T-cell (primary cell): ENCODE data around the gene VPS13D. TPM values are rescaled to one million over a fixed set of nuclear protein-coding genes. Genes with fewer than 3 reads are reported as not detected.

Experiments
- ATAC-seq, 4 experiments: fragments of 200-7000 bp in 3 of 4; fragments of 150-1000 bp in 1 of 4; cut with Tn5 transposase; replicated peaks in 1 of 4; 1 replicate in 3 of 4; 2 replicates in 1 of 4; pipeline ENCODE4 v1.10.0; 2021; ENCODE audit warnings: moderate library complexity in 3 of 4, mild to moderate bottlenecking in 2 of 4, moderate number of reproducible peaks in 1 of 4
- CTCF ChIA-PET, 2 donors: fragments of 300-600 bp; sonication (Branson Sonifier 250); formaldehyde crosslinking; loops; one replicate each; lab custom pipeline; 2022; ENCODE audit warnings: antibody characterized with exemption in 2 of 2; lab: Charles Lee
- POLR2A ChIA-PET, 2 donors: fragments of 300-600 bp; sonication (Branson Sonifier 250); formaldehyde crosslinking; loops; one replicate each; lab custom pipeline; 2022; ENCODE audit warnings: antibody characterized with exemption in 2 of 2; lab: Charles Lee
- DNase-seq, 35 experiments: peaks; one replicate each; pipeline versions ENCODE4 v3.0.0 to v3.0.0-alpha.2; 2013 to 2023
- H3K27ac ChIP-seq: one replicate; pipeline ENCODE4 v1.5.1; 2013; ENCODE audit warnings: low read length
- H3K27me3 ChIP-seq, 2 experiments: replicated peaks in 1 of 2; 1 replicate in 1 of 2; 2 replicates in 1 of 2; pipeline versions ENCODE4 v1.6.1 to v1.7.0; 2013; ENCODE audit warnings: low read length in 1 of 2, mixed read lengths in 1 of 2; ENCODE audit not compliant: control insufficient read depth in 2 of 2, insufficient read depth in 2 of 2; ENCODE audit errors: extremely low read depth in 1 of 2
- H3K36me3 ChIP-seq, 2 donors: 1 replicate in 1 of 2; 2 replicates in 1 of 2; pipeline versions ENCODE4 v1.6.1 to v1.7.0; 2013; ENCODE audit warnings: low read length in 1 of 2; ENCODE audit not compliant: control insufficient read depth in 2 of 2, insufficient read depth in 1 of 2; ENCODE audit errors: extremely low read depth in 1 of 2
- H3K4me1 ChIP-seq, 2 experiments: 1 replicate in 1 of 2; 2 replicates in 1 of 2; pipeline versions ENCODE4 v1.6.1 to v1.7.0; 2013; ENCODE audit warnings: low read length in 2 of 2, mixed read lengths in 1 of 2; ENCODE audit not compliant: insufficient read depth in 2 of 2, control insufficient read depth in 1 of 2; ENCODE audit errors: extremely low read depth in 1 of 2
- H3K4me3 ChIP-seq, 2 donors: 1 replicate in 1 of 2; 2 replicates in 1 of 2; pipeline versions ENCODE4 v1.5.1 to v1.7.0; 2013; ENCODE audit warnings: mild to moderate bottlenecking in 2 of 2, low read length in 1 of 2, moderate library complexity in 1 of 2; ENCODE audit not compliant: control insufficient read depth in 1 of 2; ENCODE audit errors: extremely low read depth in 1 of 2
- H3K9me3 ChIP-seq: 2 replicates; pipeline ENCODE4 v1.7.0; 2013
- H3K27ac Mint-ChIP-seq, 2 donors: one replicate each; pipeline ENCODE4 v1.8.0; 2020 to 2021; ENCODE audit warnings: mild to moderate bottlenecking in 2 of 2, mixed read lengths in 2 of 2
- H3K27me3 Mint-ChIP-seq, 2 donors: one replicate each; pipeline ENCODE4 v1.8.0; 2021 to 2022; ENCODE audit warnings: mixed read lengths in 2 of 2
- H3K36me3 Mint-ChIP-seq: one replicate; pipeline ENCODE4 v1.8.0; 2021; ENCODE audit warnings: mixed read lengths
- H3K4me1 Mint-ChIP-seq, 3 donors: one replicate each; pipeline ENCODE4 v1.8.0; 2020 to 2022; ENCODE audit warnings: mixed read lengths in 3 of 3, mild to moderate bottlenecking in 1 of 3
- H3K4me3 Mint-ChIP-seq, 3 donors: one replicate each; pipeline ENCODE4 v1.8.0; 2020 to 2022; ENCODE audit warnings: mild to moderate bottlenecking in 3 of 3, mixed read lengths in 3 of 3, moderate library complexity in 3 of 3
- H3K9me3 Mint-ChIP-seq, 3 donors: one replicate each; pipeline ENCODE4 v1.8.0; 2020 to 2022; ENCODE audit warnings: mixed read lengths in 3 of 3
- WGBS: methylation state at CpG from one replicate; pipeline ENCODE4 v1.1.5; 2013; ENCODE audit warnings: missing lambda C conversion rate; ENCODE audit not compliant: insufficient coverage; 5-methylcytosine and 5-hydroxymethylcytosine counted together
- total RNA-seq, 35 experiments: library from RNA in 6 of 35; stranded (reverse) in 6 of 35; fragments of 120-200 nt in 1 of 35; gene quantifications; one replicate each; pipeline versions ENCODE4 v1.2.1 to v1.2.4 and lab custom pipeline; 2013 to 2026

VPS13D gene
- total RNA-seq, 5 donors from 2014 or later (not counting 1 experiment from before 2014, with no cell fraction given): 73.5 to 85.9 (median 75.8) TPM

DNA sequence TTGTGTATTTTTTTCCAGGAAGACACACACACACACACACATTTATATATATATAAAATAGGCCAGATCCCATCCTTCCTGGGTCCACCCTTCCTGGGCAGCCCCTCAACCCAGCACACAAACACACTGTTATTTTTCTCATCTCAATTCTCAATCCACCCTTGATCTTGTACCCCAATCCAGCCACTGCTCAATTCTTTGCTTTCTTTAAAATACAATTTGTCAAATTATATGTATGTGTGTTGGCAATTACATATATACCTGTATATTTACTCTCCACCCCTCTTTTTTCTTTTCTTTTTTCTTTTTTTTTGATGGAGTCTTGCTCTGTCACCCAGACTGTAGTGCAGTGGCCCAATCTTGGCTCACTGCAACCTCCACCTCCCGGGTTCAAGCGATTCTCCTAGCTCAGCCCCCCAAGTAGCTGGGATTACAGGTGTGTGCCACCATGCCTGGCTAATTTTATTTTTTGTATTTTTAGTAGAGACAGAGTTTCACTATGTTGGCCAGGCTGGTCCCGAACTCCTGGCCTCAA, 299.9 kb downstream of the VPS13D start:
- Histone ChIP-seq H3K36me3 (no peaks in the 10 kb centered on the region), H3K27me3 (no peaks in the 10 kb centered on the region), H3K4me3 (no peak overlapping the region), H3K9me3 (no peaks in the 10 kb centered on the region), H3K4me1 (peaks cover 0 to 4% of the 10 kb centered on the region in 2 experiments), H3K27ac (no peak overlapping the region)
- Mint-ChIP-seq H3K4me1 (peaks cover 10 to 38% (median 15%) of the 10 kb centered on the region in 3 donors), H3K9me3 (no peaks in the 10 kb centered on the region), H3K27me3 (no peaks in the 10 kb centered on the region), H3K4me3 (no peak overlapping the region), H3K36me3 (peaks cover 7% of the 10 kb centered on the region), H3K27ac (peak overlapping the region in 1 of 2 donors; percentile 68)
- DNase-seq (no peak), ATAC-seq (no peak)
- ChIA-PET POLR2A (no interaction called here), CTCF (no interaction called here)
- no CpG with 5 or more reads among the region's 3 CpGs for WGBS

DNA sequence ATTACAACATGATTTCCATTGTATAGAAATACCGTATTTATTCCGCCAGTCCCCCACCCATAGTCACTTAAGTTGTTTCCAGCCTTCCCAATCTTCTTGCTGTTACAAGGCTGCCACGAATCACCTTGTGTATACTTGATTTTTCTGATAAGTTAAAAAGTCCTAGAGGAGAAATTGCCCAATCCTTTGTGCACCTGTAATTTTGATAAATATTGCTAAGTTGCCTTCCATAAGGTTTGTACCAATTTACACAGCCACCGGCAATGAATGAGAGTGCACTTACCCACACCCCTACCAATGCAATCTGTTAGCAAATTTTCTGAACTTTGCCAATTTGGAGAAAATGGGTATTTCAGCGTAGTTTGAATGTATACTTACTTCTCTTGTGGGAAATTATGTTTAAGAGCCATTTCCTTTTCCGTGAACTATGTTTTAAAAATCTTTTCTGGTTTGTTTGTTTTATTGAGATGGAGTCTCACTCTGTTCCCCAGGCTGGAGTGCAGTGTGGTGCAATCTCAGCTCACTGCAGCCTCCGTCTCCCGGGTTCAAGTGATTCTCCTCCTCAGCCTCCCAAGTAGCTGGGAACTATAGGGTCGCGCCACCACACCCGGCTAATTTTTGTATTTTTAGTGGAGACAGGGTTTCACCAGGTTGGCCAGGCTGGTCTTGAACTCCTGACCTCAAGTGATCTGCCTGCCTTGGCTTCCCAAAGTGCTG, 300.8 kb downstream of the VPS13D start:
- Mint-ChIP-seq H3K9me3 (peaks cover 3 to 4% (median 4%) of the 10 kb centered on the region in 3 donors), H3K36me3 (peaks cover 12% of the 10 kb centered on the region), H3K4me1 (peaks cover 10 to 31% (median 11%) of the 10 kb centered on the region in 3 donors), H3K4me3 (no peak overlapping the region), H3K27me3 (no peaks in the 10 kb centered on the region), H3K27ac (no peak overlapping the region)
- no peaks in the 10 kb centered on the region for H3K36me3 ChIP-seq
- POLR2A ChIA-PET: no interaction called here
- DNase-seq (no peak), ATAC-seq (no peak)
- peaks cover 0 to 4% of the 10 kb centered on the region in 2 experiments for H3K4me1 ChIP-seq
- no CpG with 5 or more reads among the region's 11 CpGs for WGBS
- H3K4me3 ChIP-seq: no peak overlapping the region
- CTCF ChIA-PET: no interaction called here
- H3K27ac ChIP-seq: no peak overlapping the region
- H3K9me3 ChIP-seq: no peaks in the 10 kb centered on the region
- H3K27me3 ChIP-seq: no peaks in the 10 kb centered on the region

DNA sequence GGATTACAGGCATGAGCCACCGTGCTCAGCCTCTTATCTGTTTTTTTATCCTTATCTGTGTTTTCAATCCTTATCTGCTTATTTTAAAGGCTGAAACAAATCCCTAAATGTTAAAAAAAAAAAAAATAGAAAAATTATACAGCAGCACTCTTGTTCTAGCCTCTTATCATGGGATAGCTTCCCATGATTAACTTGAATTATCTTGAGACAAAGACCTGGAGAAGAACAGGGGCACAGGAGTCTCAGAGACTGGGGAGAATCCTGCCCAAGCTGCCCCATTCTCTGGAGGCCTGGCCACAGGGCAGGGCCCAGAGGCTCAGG, 301.3 kb downstream of the VPS13D start:
- H3K9me3 ChIP-seq: no peaks in the 10 kb centered on the region
- H3K36me3 Mint-ChIP-seq: peaks cover 16% of the 10 kb centered on the region
- no CpG with 5 or more reads among the region's 1 CpG for WGBS
- peaks cover 10 to 31% (median 11%) of the 10 kb centered on the region in 3 donors for H3K4me1 Mint-ChIP-seq
- H3K27me3 ChIP-seq: no peaks in the 10 kb centered on the region
- H3K9me3 Mint-ChIP-seq: peaks cover 7 to 8% (median 7%) of the 10 kb centered on the region in 3 donors
- DNase-seq (no peak), ATAC-seq (no peak)
- no peak overlapping the region for H3K27ac ChIP-seq
- H3K27ac Mint-ChIP-seq: no peak overlapping the region
- no peak overlapping the region for H3K4me3 ChIP-seq
- H3K36me3 ChIP-seq: no peaks in the 10 kb centered on the region
- H3K4me1 ChIP-seq: peaks cover 0 to 4% of the 10 kb centered on the region in 2 experiments
- ChIA-PET CTCF (no interaction called here), POLR2A (interaction anchor here in 1 of 2 donors (0.6 kb wide), 1 partner anchor 194 kb away, joined by 3 read pairs; no protein-coding TSS in a partner anchor)
- no peak overlapping the region for H3K4me3 Mint-ChIP-seq
- no peaks in the 10 kb centered on the region for H3K27me3 Mint-ChIP-seq

DNA sequence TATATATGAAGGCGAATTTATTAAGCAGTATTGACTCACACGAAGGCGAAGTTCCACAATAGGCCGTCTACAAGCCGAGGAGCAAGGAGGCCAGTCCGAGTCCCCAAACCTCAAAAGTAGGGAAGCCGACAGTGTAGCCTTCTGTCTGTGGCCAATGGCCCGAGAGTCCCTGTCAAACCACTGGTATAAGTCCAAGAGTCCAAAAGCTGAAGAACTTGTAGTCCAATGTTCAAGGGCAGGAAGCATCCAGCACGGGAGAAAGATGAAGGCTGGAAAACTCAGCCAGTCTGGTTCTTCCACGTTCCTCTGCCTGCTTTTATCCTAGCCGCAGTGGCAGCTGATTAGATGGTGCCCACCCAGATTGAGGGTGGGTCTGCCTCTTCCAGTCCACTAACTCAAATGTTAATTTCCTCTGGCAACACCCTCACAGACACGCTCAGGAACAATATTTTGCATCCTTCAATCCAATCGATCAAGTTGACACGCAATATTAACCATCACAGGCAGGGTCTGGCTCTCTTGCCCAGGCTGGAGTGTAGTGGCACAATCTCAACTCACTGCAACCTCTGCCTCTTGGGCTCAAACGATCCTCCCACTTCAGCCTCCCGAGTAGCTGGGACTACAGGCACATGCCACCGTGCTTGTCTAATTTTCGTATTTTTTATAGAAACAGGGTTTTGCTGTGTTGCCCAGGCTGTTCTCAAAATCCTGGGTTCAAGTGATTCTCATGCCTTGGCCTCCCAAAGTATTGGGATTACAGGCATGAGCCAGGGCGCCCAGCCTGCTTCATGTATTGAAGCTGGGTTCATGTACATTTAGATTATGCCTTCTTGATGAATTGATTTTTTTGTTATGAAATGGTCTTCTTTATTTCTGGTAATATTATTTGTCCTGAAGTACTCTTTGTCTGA, 302.8 kb downstream of the VPS13D start:
- ATAC-seq: no peak
- Mint-ChIP-seq H3K27ac (peak overlapping the region in 1 of 2 donors; percentile 41), H3K9me3 (peaks cover 12 to 20% (median 16%) of the 10 kb centered on the region in 3 donors), H3K4me3 (no peak overlapping the region), H3K27me3 (no peaks in the 10 kb centered on the region), H3K4me1 (peaks cover 10 to 31% (median 11%) of the 10 kb centered on the region in 3 donors), H3K36me3 (peaks cover 29% of the 10 kb centered on the region)
- Histone ChIP-seq H3K36me3 (no peaks in the 10 kb centered on the region), H3K4me3 (no peak overlapping the region), H3K27me3 (no peaks in the 10 kb centered on the region), H3K9me3 (no peaks in the 10 kb centered on the region), H3K27ac (no peak overlapping the region), H3K4me1 (peaks cover 0 to 4% of the 10 kb centered on the region in 2 experiments)
- no peak for DNase-seq
- WGBS: 92% methylated on average over 17 of the region's 19 CpGs
- CTCF ChIA-PET: no interaction called here
- POLR2A ChIA-PET: no interaction called here

DNA sequence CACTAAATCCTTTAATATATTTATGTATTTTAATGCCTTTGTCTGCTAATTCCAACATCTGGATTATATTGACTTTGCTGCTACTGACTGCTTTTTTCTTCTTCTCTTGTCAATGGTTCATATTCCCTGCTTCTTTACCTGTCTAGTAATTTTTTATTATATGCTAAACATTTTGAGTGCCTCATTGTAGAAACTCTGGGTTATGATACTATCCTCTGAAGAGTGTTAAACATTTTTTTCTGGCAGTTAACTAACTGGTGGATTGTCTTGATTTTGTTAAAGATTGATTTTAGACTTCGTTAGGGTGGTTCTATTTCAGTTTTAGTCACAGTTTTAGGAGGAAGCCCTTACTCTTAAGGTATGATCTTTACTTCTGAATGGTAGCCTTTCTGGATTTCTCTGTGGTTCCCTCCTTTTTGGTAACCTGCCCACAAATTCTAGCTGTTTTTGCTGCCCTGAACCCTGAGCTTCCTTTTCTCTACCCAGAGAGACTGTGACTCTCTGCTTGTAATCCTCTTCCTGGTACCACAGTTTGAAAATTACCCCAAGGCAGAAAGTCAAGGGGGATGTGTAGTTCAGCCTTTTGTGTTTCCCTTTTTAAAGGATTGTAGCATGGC, 306.3 kb downstream of the VPS13D start:
- POLR2A ChIA-PET: no interaction called here
- H3K9me3 Mint-ChIP-seq: peaks cover 12 to 21% (median 16%) of the 10 kb centered on the region in 3 donors
- Histone ChIP-seq H3K27ac (no peak overlapping the region), H3K36me3 (peaks cover 0 to 3% of the 10 kb centered on the region in 2 donors), H3K4me1 (no peaks in the 10 kb centered on the region), H3K4me3 (no peak overlapping the region), H3K27me3 (peaks cover 0 to 13% of the 10 kb centered on the region in 2 experiments), H3K9me3 (no peaks in the 10 kb centered on the region)
- no peak overlapping the region for H3K4me3 Mint-ChIP-seq
- CTCF ChIA-PET: no interaction called here
- peaks cover 34% of the 10 kb centered on the region for H3K36me3 Mint-ChIP-seq
- H3K27ac Mint-ChIP-seq: no peak overlapping the region
- ATAC-seq (no peak), DNase-seq (no peak)
- H3K4me1 Mint-ChIP-seq: peaks cover 0 to 16% (median 3%) of the 10 kb centered on the region in 3 donors
- no peaks in the 10 kb centered on the region for H3K27me3 Mint-ChIP-seq
- WGBS: no CpG with 5 or more reads among the region's 1 CpG

DNA sequence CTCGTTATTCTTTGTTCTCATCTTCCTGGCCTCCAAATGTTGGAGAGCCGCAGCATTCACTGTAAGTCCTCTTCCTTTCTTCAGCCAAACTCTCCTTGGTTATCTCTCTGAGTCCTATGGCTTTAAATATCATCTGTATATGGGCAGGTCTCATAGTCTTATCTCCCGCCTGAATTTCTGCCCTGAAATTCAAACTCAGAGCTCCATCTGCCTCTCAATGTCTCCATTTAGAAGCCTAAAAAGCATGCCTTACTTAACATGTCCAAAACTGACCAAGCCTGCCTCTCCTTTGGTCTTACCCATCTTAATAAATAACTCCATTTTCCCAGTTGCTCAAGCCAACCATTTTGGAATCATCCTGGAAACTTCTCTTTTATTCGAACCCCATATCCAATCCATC, 307.5 kb downstream of the VPS13D start:
- 96% methylated on average over 2 of the region's 4 CpGs for WGBS
- Mint-ChIP-seq H3K4me1 (peaks cover 0 to 14% (median 0%) of the 10 kb centered on the region in 3 donors), H3K36me3 (peaks cover 30% of the 10 kb centered on the region), H3K4me3 (no peak overlapping the region), H3K27ac (no peak overlapping the region), H3K27me3 (no peaks in the 10 kb centered on the region), H3K9me3 (peaks cover 12 to 21% (median 16%) of the 10 kb centered on the region in 3 donors)
- H3K27ac ChIP-seq: no peak overlapping the region
- POLR2A ChIA-PET: no interaction called here
- H3K9me3 ChIP-seq: no peaks in the 10 kb centered on the region
- H3K36me3 ChIP-seq: peaks cover 0 to 5% of the 10 kb centered on the region in 2 donors
- no peak for ATAC-seq
- H3K27me3 ChIP-seq: peaks cover 0 to 21% of the 10 kb centered on the region in 2 experiments
- no peak for DNase-seq
- H3K4me3 ChIP-seq: no peak overlapping the region
- H3K4me1 ChIP-seq: no peaks in the 10 kb centered on the region
- CTCF ChIA-PET: no interaction called here
